ENCODE results near the gene PRKAB1. TPM values are rescaled to one million over a fixed set of nuclear protein-coding genes. Genes with fewer than 3 reads are reported as not detected.
"Not testable (repeated sequence)": the region's sequence is repeated elsewhere in the genome, so short reads cannot be mapped to it uniquely, and the experiment has no call there.

Gene PRKAB1
- total RNA-seq, 1 donor from 2014 or later, result 28.5 TPM

DNA sequence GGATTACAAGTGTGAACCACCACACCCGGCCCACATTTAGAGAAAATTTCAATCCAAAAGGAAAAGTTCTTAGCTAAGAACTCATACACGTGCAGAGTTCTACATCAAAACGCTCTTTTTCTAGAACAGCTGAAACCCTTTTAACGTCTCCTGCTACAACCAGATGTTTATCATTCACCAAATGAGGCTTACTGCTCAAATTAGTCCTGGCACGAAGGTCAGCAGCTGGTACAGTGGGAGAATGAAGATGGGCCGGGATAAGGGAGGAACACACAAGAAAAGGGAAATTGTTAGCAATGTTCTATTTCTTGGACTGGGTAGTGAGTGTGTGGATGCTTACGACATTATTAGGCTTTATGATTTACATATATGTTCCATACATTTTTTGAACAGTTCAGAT lies 37.2 kb downstream of the PRKAB1 start:
- Mint-ChIP-seq H3K27me3 (ENCODE audit: unreplicated experiment) (peaks cover 2% of the 10 kb centered on the region), H3K9me3 (ENCODE audit: unreplicated experiment) (no peaks in the 10 kb centered on the region), H3K27ac (ENCODE audit: unreplicated experiment) (no peak overlapping the region), H3K4me1 (ENCODE audit: unreplicated experiment) (no peaks in the 10 kb centered on the region), H3K36me3 (ENCODE audit: low read depth, unreplicated experiment) (peaks cover 11% of the 10 kb centered on the region), H3K4me3 (ENCODE audit: unreplicated experiment) (no peak overlapping the region)
- TF ChIP-seq, protein P1, sequence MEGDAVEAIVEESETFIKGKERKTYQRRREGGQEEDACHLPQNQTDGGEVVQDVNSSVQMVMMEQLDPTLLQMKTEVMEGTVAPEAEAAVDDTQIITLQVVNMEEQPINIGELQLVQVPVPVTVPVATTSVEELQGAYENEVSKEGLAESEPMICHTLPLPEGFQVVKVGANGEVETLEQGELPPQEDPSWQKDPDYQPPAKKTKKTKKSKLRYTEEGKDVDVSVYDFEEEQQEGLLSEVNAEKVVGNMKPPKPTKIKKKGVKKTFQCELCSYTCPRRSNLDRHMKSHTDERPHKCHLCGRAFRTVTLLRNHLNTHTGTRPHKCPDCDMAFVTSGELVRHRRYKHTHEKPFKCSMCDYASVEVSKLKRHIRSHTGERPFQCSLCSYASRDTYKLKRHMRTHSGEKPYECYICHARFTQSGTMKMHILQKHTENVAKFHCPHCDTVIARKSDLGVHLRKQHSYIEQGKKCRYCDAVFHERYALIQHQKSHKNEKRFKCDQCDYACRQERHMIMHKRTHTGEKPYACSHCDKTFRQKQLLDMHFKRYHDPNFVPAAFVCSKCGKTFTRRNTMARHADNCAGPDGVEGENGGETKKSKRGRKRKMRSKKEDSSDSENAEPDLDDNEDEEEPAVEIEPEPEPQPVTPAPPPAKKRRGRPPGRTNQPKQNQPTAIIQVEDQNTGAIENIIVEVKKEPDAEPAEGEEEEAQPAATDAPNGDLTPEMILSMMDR (IDR thresholded peaks at IDR 0.05; ENCODE audit: unreplicated experiment), result no peak
- DNase-seq (ENCODE audit: low spot score), result no peak

DNA sequence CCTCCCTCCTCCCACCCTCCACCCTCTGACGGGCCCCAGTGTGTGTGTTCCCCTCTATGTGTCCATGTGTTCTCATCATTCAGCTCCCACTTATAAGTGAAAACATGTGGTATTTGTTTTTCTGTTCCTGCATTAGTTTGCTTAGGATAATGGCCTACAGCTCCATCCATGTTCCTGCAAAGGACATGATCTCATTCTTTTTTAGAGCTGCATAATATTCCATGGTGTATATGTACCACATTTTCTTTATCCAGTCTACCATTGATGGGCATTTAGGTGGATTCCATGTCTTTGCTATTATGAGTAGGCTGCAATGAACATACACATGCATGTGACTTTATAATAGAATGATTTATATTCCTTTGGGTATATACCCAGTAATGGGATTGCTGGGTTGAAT lies 38.5 kb downstream of the PRKAB1 start:
- H3K27ac Mint-ChIP-seq (ENCODE audit: unreplicated experiment); H3K4me3 Mint-ChIP-seq (ENCODE audit: unreplicated experiment); H3K9me3 Mint-ChIP-seq (ENCODE audit: unreplicated experiment); H3K4me1 Mint-ChIP-seq (ENCODE audit: unreplicated experiment); H3K27me3 Mint-ChIP-seq (ENCODE audit: unreplicated experiment); DNase-seq (ENCODE audit: low spot score): not testable (repeated sequence)
- peaks cover 13% of the 10 kb centered on the region for H3K36me3 Mint-ChIP-seq (ENCODE audit: low read depth, unreplicated experiment)

DNA sequence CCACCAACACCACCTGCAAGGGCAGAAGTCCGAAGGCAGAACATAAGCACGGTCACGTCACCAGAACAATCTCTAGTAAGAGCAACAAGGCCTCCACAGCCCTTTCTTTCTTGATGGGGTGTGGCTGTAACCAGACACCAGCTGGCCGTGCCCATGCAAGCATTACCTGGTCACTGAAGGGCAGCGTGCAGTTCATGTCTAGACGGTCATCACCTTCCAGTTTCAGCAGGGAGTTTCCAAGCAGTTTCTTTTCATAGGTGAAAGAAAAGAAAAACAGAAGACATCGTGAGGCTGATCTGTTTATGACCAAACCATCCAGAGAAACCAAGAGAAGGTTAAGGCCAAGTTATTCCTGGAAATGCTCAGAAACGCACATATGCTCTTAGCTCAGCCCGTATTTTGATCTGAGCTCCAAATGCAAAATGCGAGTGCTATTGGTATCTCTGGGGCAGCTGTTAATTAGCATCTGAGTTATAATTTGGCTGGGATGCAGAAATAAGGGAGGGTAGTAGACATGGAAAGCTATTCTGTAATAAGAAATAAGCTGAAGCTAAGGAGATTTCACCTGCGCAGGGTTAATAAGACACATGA lies 42.5 kb downstream of the PRKAB1 start:
- no peak overlapping the region for H3K4me3 Mint-ChIP-seq (ENCODE audit: unreplicated experiment)
- H3K36me3 Mint-ChIP-seq (ENCODE audit: low read depth, unreplicated experiment), result peaks cover 27% of the 10 kb centered on the region
- peaks cover 2% of the 10 kb centered on the region for H3K27me3 Mint-ChIP-seq (ENCODE audit: unreplicated experiment)
- H3K27ac Mint-ChIP-seq (ENCODE audit: unreplicated experiment), result no peak overlapping the region
- DNase-seq (ENCODE audit: low spot score), result no peak
- H3K4me1 Mint-ChIP-seq (ENCODE audit: unreplicated experiment), result no peaks in the 10 kb centered on the region
- H3K9me3 Mint-ChIP-seq (ENCODE audit: unreplicated experiment), result no peaks in the 10 kb centered on the region
- TF ChIP-seq, protein P1 (IDR thresholded peaks at IDR 0.05; ENCODE audit: unreplicated experiment), result no peak

DNA sequence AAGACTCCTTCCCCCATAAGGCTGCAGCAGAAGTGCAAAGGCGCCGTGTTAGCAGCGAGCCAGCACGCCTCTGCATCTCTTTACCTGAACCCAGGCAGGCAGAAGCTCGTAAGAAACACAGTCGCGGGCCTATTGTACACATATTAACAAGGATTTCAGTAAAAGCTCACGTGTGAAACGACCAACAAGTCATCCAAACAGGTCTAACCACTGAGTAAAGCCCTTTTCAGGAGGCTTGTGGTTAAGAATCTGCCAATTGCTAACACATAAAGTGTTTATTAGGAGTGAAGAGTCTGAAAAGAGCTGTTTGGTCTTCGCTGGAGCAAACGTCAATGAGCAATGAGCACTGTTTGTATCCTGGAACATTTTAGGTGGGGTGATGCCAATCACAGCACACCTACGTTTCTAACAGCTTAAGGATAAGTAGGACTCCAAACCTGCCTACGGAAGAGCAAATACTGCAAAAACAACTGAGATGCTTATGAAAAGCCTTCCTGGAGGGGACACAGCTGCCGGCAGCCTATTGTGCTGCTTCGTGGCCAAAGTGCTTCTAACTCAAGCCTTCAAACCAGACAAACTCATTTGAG lies 43.1 kb downstream of the PRKAB1 start:
- Mint-ChIP-seq H3K9me3 (ENCODE audit: unreplicated experiment) (no peaks in the 10 kb centered on the region), H3K27ac (ENCODE audit: unreplicated experiment) (no peak overlapping the region), H3K36me3 (ENCODE audit: low read depth, unreplicated experiment) (peaks cover 27% of the 10 kb centered on the region), H3K4me1 (ENCODE audit: unreplicated experiment) (no peaks in the 10 kb centered on the region), H3K27me3 (ENCODE audit: unreplicated experiment) (peaks cover 2% of the 10 kb centered on the region), H3K4me3 (ENCODE audit: unreplicated experiment) (no peak overlapping the region)
- TF ChIP-seq, protein P1 (IDR thresholded peaks at IDR 0.05; ENCODE audit: unreplicated experiment), result no peak
- DNase-seq (ENCODE audit: low spot score), result no peak

DNA sequence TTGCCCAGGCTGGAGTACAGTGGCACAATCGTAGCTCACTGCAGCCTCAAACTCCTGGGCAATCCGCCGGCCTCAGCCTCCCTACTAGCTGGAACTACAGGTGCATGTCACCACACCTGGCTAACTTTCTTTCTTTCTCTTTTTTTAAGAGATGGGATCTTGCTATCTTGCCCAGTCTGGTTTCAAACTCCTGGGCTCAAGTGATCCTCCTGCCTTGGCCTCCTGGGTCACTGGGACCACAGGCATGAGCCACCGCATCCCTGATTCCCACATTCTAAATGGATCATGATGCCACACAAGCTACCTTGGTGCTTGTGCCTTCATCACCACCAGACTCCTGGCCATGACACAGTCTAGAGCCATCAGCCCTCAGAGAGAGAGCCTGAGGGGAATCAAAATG lies 43.8 kb downstream of the PRKAB1 start:
- peaks cover 5% of the 10 kb centered on the region for H3K4me1 Mint-ChIP-seq (ENCODE audit: unreplicated experiment)
- no peaks in the 10 kb centered on the region for H3K9me3 Mint-ChIP-seq (ENCODE audit: unreplicated experiment)
- peaks cover 2% of the 10 kb centered on the region for H3K27me3 Mint-ChIP-seq (ENCODE audit: unreplicated experiment)
- no peak overlapping the region for H3K27ac Mint-ChIP-seq (ENCODE audit: unreplicated experiment)
- H3K4me3 Mint-ChIP-seq (ENCODE audit: unreplicated experiment), result peak overlapping the region; percentile 14
- DNase-seq (ENCODE audit: low spot score), result no peak
- peaks cover 27% of the 10 kb centered on the region for H3K36me3 Mint-ChIP-seq (ENCODE audit: low read depth, unreplicated experiment)
- TF ChIP-seq, protein P1 (IDR thresholded peaks at IDR 0.05; ENCODE audit: unreplicated experiment), result no peak

All from endothelial cell (in vitro differentiated cells).